GM12878 (cell line): ENCODE data around the gene AKNA.

Experiments used
- ATF2 ChIP-seq: IDR thresholded peaks from 2 replicates; pipeline ENCODE4 v1.6.1; 2012; ENCODE audit warnings: low read length, inconsistent platforms
- CREB1 ChIP-seq: IDR thresholded peaks from 2 replicates; pipeline ENCODE4 v1.6.1; 2012; ENCODE audit warnings: low read depth, mild to moderate bottlenecking, inconsistent platforms
- EZH2 ChIP-seq: IDR thresholded peaks from 2 replicates; pipeline ENCODE4 v1.6.1; 2012; ENCODE audit warnings: low read depth, mild to moderate bottlenecking, control low read depth, inconsistent platforms, low read length, borderline replicate concordance; ENCODE audit not compliant: control insufficient read depth
- GATAD2B ChIP-seq: fragments of 450-650 bp; conservative IDR thresholded peaks from 2 replicates; pipeline ENCODE4 v1.6.1; 2017; ENCODE audit warnings: low read depth, mild to moderate bottlenecking, moderate library complexity
- JUND ChIP-seq: IDR thresholded peaks from 2 replicates; pipeline ENCODE4 v1.6.1; 2012; ENCODE audit warnings: low read depth, mild to moderate bottlenecking, low read length, improper control_type of control experiment, moderate library complexity
- KLF5 ChIP-seq: fragments of 450-650 bp; IDR thresholded peaks from 2 replicates; pipeline ENCODE4 v1.6.1; 2014; ENCODE audit warnings: mild to moderate bottlenecking; ENCODE audit not compliant: partially characterized antibody
- MAX ChIP-seq: IDR thresholded peaks from 2 replicates; pipeline ENCODE4 v1.6.1; 2012; ENCODE audit warnings: low read depth, low read length, improper control_type of control experiment
- MEF2B ChIP-seq: fragments of 450-650 bp; IDR thresholded peaks from 2 replicates; pipeline ENCODE4 v1.6.1; 2018; ENCODE audit warnings: mild to moderate bottlenecking, moderate library complexity; ENCODE audit not compliant: partially characterized antibody, poor library complexity, severe bottlenecking
- NFIC ChIP-seq: IDR thresholded peaks from 2 replicates; pipeline ENCODE4 v1.6.1; 2012; ENCODE audit warnings: low read depth, mild to moderate bottlenecking, inconsistent platforms, low read length, moderate library complexity
- ZNF24 ChIP-seq: fragments of 450-650 bp; IDR thresholded peaks from 2 replicates; pipeline ENCODE4 v1.6.1; 2017; ENCODE audit warnings: antibody characterized with exemption, mild to moderate bottlenecking
- TF ChIP-seq, protein P1 (sequence below), 3 experiments: IDR thresholded peaks in 2 of 3; conservative IDR thresholded peaks in 1 of 3; 2 replicates each; pipeline ENCODE4 v1.5.1; 2011; ENCODE audit warnings: low read depth in 3 of 3, low read length in 3 of 3, mild to moderate bottlenecking in 3 of 3, control low read depth in 2 of 3, moderate library complexity in 2 of 3, inconsistent platforms in 1 of 3, mixed read lengths in 1 of 3; ENCODE audit not compliant: control insufficient read depth in 2 of 3, insufficient read depth in 1 of 3; ENCODE audit errors: extremely low read depth in 1 of 3
- TF ChIP-seq, protein P2 (sequence below): IDR thresholded peaks from 2 replicates; pipeline ENCODE4 v1.6.1; 2011; ENCODE audit warnings: low read depth, mild to moderate bottlenecking, low read length, moderate library complexity, borderline replicate concordance; ENCODE audit errors: extremely low read depth
- TF ChIP-seq, protein P3 (sequence below): fragments of 450-650 bp; formaldehyde crosslinking; IDR thresholded peaks from 2 replicates; pipeline ENCODE4 v1.5.0; 2022; ENCODE audit warnings: mild to moderate bottlenecking, missing genetic modification characterization

- TF ChIP-seq KLF5, result no peak
- TF ChIP-seq ATF2, result no peak
- TF ChIP-seq JUND, result no peak
- TF ChIP-seq, protein P1, sequence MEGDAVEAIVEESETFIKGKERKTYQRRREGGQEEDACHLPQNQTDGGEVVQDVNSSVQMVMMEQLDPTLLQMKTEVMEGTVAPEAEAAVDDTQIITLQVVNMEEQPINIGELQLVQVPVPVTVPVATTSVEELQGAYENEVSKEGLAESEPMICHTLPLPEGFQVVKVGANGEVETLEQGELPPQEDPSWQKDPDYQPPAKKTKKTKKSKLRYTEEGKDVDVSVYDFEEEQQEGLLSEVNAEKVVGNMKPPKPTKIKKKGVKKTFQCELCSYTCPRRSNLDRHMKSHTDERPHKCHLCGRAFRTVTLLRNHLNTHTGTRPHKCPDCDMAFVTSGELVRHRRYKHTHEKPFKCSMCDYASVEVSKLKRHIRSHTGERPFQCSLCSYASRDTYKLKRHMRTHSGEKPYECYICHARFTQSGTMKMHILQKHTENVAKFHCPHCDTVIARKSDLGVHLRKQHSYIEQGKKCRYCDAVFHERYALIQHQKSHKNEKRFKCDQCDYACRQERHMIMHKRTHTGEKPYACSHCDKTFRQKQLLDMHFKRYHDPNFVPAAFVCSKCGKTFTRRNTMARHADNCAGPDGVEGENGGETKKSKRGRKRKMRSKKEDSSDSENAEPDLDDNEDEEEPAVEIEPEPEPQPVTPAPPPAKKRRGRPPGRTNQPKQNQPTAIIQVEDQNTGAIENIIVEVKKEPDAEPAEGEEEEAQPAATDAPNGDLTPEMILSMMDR (IDR thresholded peaks at IDR 0.05 in 2 of 3, conservative IDR thresholded peaks at IDR 0.05 in 1 of 3; ENCODE audit: control insufficient read depth in 2 of 3, extremely low read depth in 1 of 3, insufficient read depth in 1 of 3, low read depth in 3 of 3, low read length in 3 of 3), result no peak
- TF ChIP-seq CREB1, result no peak
- TF ChIP-seq NFIC, result no peak
- TF ChIP-seq, protein P2, sequence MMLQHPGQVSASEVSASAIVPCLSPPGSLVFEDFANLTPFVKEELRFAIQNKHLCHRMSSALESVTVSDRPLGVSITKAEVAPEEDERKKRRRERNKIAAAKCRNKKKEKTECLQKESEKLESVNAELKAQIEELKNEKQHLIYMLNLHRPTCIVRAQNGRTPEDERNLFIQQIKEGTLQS, result no peak
- TF ChIP-seq, protein P3, sequence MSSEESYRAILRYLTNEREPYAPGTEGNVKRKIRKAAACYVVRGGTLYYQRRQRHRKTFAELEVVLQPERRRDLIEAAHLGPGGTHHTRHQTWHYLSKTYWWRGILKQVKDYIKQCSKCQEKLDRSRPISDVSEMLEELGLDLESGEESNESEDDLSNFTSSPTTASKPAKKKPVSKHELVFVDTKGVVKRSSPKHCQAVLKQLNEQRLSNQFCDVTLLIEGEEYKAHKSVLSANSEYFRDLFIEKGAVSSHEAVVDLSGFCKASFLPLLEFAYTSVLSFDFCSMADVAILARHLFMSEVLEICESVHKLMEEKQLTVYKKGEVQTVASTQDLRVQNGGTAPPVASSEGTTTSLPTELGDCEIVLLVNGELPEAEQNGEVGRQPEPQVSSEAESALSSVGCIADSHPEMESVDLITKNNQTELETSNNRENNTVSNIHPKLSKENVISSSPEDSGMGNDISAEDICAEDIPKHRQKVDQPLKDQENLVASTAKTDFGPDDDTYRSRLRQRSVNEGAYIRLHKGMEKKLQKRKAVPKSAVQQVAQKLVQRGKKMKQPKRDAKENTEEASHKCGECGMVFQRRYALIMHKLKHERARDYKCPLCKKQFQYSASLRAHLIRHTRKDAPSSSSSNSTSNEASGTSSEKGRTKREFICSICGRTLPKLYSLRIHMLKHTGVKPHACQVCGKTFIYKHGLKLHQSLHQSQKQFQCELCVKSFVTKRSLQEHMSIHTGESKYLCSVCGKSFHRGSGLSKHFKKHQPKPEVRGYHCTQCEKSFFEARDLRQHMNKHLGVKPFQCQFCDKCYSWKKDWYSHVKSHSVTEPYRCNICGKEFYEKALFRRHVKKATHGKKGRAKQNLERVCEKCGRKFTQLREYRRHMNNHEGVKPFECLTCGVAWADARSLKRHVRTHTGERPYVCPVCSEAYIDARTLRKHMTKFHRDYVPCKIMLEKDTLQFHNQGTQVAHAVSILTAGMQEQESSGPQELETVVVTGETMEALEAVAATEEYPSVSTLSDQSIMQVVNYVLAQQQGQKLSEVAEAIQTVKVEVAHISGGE (CRISPR knock-in tag), result no peak
- no peak for TF ChIP-seq MEF2B
- TF ChIP-seq EZH2, result no peak
- TF ChIP-seq ZNF24, result no peak
- no peak for TF ChIP-seq GATAD2B
- TF ChIP-seq MAX, result no peak
These were observed 35.9 kb downstream of the AKNA start for GRCh38 chr9:114351932-114352331.
